HG02852 (cell line): ENCODE measurements around the gene THEMIS2.

Source experiments
- ATAC-seq: cut with Tn5 transposase; IDR thresholded peaks from one replicate; pipeline ENCODE4 v1.9.1; 2021; ENCODE audit warnings: mild to moderate bottlenecking, moderate library complexity; ENCODE audit not compliant: unreplicated experiment

The THEMIS2 gene

GRCh38 chr1:27885114-27885528, 12.8 kb downstream of the THEMIS2 start:
- no peak for ATAC-seq

- no peak for ATAC-seq
These were observed 13.4 kb downstream of the THEMIS2 start for GRCh38 chr1:27885621-27886352.

- ATAC-seq, result no peak
These were observed 14.0 kb downstream of the THEMIS2 start for GRCh38 chr1:27886353-27886679.

- ATAC-seq, result no peak
These were observed 14.4 kb downstream of the THEMIS2 start for GRCh38 chr1:27886744-27887143.

GRCh38 chr1:27887215-27888021, 15.1 kb downstream of the THEMIS2 start:
- no peak for ATAC-seq

- no peak for ATAC-seq
These were observed 17.2 kb downstream of the THEMIS2 start for GRCh38 chr1:27889506-27889905.

GRCh38 chr1:27891196-27891889, 19.0 kb downstream of the THEMIS2 start:
- no peak for ATAC-seq

- ATAC-seq, result no peak
These were observed 22.2 kb downstream of the THEMIS2 start for GRCh38 chr1:27894521-27894920.

- no peak for ATAC-seq
These were observed 34.4 kb downstream of the THEMIS2 start for GRCh38 chr1:27906759-27907158.

- ATAC-seq, result no peak
These were observed 40.1 kb downstream of the THEMIS2 start for GRCh38 chr1:27912429-27912828.

- ATAC-seq, result no peak
These were observed 42.8 kb downstream of the THEMIS2 start for GRCh38 chr1:27915082-27915575.

- ATAC-seq, result no peak
These were observed 49.9 kb downstream of the THEMIS2 start for GRCh38 chr1:27922272-27922671.

GRCh38 chr1:27928216-27928954, 56.0 kb downstream of the THEMIS2 start:
- no peak for ATAC-seq

GRCh38 chr1:27931184-27931583, 58.8 kb downstream of the THEMIS2 start:
- ATAC-seq, result no peak

- ATAC-seq, result no peak
These were observed 59.4 kb downstream of the THEMIS2 start for GRCh38 chr1:27931759-27932158.

GRCh38 chr1:27934818-27935549, 62.6 kb downstream of the THEMIS2 start, which contains the start of gene SMPDL3B:
Gene SMPDL3B (plus strand): TSS chr1:27935000. CDS start chr1:27935184, 184 bp downstream.
- no peak for ATAC-seq

- no peak for ATAC-seq
These were observed 63.4 kb downstream of the THEMIS2 start for GRCh38 chr1:27935721-27936120.
